WTC11 (cell line): ENCODE data around the gene COL25A1. TPM values are rescaled to one million over a fixed set of nuclear protein-coding genes. Genes with fewer than 3 reads are reported as not detected.

Source experiments
- ATAC-seq: fragments of 200-7000 bp; cut with Tn5 transposase; 2 replicates; pipeline ENCODE4 v1.10.0; 2021; ENCODE audit warnings: mild to moderate bottlenecking, moderate library complexity
- CTCF ChIA-PET: fragments of 300-600 bp; sonication (Branson Sonifier 250); formaldehyde crosslinking; loops from one replicate; lab custom pipeline; 2021; ENCODE audit warnings: antibody characterized with exemption; lab: Charles Lee
- POLR2A ChIA-PET: fragments of 350-600 bp; sonication (Branson Sonifier 250); formaldehyde crosslinking; loops from one replicate; lab custom pipeline; 2021; ENCODE audit warnings: antibody characterized with exemption; lab: Charles Lee
- DNase-seq: peaks from one replicate; pipeline ENCODE4 v3.0.0; 2021; ENCODE audit warnings: low spot score
- H3K27ac Mint-ChIP-seq: 2 replicates; pipeline ENCODE4 v1.8.0; 2021; ENCODE audit warnings: mixed read lengths
- H3K27me3 Mint-ChIP-seq: 2 replicates; pipeline ENCODE4 v1.8.0; 2021; ENCODE audit warnings: low read depth, mild to moderate bottlenecking, moderate library complexity, mixed read lengths
- H3K36me3 Mint-ChIP-seq: 2 replicates; pipeline ENCODE4 v1.8.0; 2021; ENCODE audit warnings: mixed read lengths
- H3K4me1 Mint-ChIP-seq: 2 replicates; pipeline ENCODE4 v1.8.0; 2022; ENCODE audit warnings: mixed read lengths
- H3K4me3 Mint-ChIP-seq: 2 replicates; pipeline ENCODE4 v1.8.0; 2021; ENCODE audit warnings: mild to moderate bottlenecking, moderate library complexity, mixed read lengths
- H3K9me3 Mint-ChIP-seq: 2 replicates; pipeline ENCODE4 v1.8.0; 2021; ENCODE audit warnings: mixed read lengths
- ATF1 ChIP-seq: sonication (generic); formaldehyde crosslinking; IDR thresholded peaks from 2 replicates; pipeline ENCODE4 v1.8.1; 2023; ENCODE audit warnings: mild to moderate bottlenecking, moderate library complexity, missing genetic modification reagents
- CDX4 ChIP-seq: fragments of 250-450 bp; sonication (Bioruptor Pico); IDR thresholded peaks from 2 replicates; pipeline ENCODE4 v1.9.0; 2021; ENCODE audit warnings: moderate library complexity, mild to moderate bottlenecking, inconsistent platforms, borderline replicate concordance
- CREM ChIP-seq: sonication (generic); formaldehyde crosslinking; IDR thresholded peaks from 2 replicates; pipeline ENCODE4 v1.8.1; 2022; ENCODE audit warnings: mild to moderate bottlenecking, missing genetic modification reagents, moderate library complexity
- CTCF ChIP-seq: fragments of 200-600 bp; IDR thresholded peaks from 2 replicates; pipeline ENCODE4 v1.8.0; 2022; ENCODE audit warnings: antibody characterized with exemption
- EMX1 ChIP-seq: fragments of 250-450 bp; sonication (Bioruptor Pico); IDR thresholded peaks from 2 replicates; pipeline ENCODE4 v1.8.0; 2021; ENCODE audit warnings: mild to moderate bottlenecking
- ESRRA ChIP-seq: sonication (generic); formaldehyde crosslinking; IDR thresholded peaks from 2 replicates; pipeline ENCODE4 v1.8.1; 2022; ENCODE audit warnings: mild to moderate bottlenecking, missing genetic modification reagents, borderline replicate concordance
- NFATC4 ChIP-seq: fragments of 250-450 bp; sonication (Bioruptor Pico); IDR thresholded peaks from 2 replicates; pipeline ENCODE4 v1.9.0; 2021; ENCODE audit warnings: mild to moderate bottlenecking
- NFE2L1 ChIP-seq: sonication (generic); formaldehyde crosslinking; IDR thresholded peaks from 2 replicates; pipeline ENCODE4 v1.8.1; 2023; ENCODE audit warnings: missing genetic modification reagents
- RORB ChIP-seq: fragments of 250-450 bp; sonication (Bioruptor Pico); IDR thresholded peaks from 2 replicates; pipeline ENCODE4 v1.9.0; 2021; ENCODE audit warnings: mild to moderate bottlenecking
- SOX15 ChIP-seq: fragments of 250-450 bp; sonication (Bioruptor Pico); IDR thresholded peaks from 2 replicates; pipeline ENCODE4 v1.9.0; 2021; ENCODE audit warnings: mild to moderate bottlenecking
- ZBTB21 ChIP-seq: sonication (generic); formaldehyde crosslinking; IDR thresholded peaks from 2 replicates; pipeline ENCODE4 v1.8.1; 2023; ENCODE audit warnings: mild to moderate bottlenecking, missing genetic modification reagents, borderline replicate concordance
- ZBTB43 ChIP-seq: sonication (generic); formaldehyde crosslinking; IDR thresholded peaks from 2 replicates; pipeline ENCODE4 v1.8.1; 2023; ENCODE audit warnings: mild to moderate bottlenecking, missing genetic modification reagents
- ZNF121 ChIP-seq: sonication (generic); formaldehyde crosslinking; IDR thresholded peaks from 2 replicates; pipeline ENCODE4 v1.8.0; 2023; ENCODE audit warnings: missing genetic modification reagents
- ZNF138 ChIP-seq: sonication (generic); formaldehyde crosslinking; conservative IDR thresholded peaks from 2 replicates; pipeline ENCODE4 v1.8.1; 2022; ENCODE audit warnings: mild to moderate bottlenecking, moderate library complexity, missing genetic modification reagents
- ZNF219 ChIP-seq: sonication (generic); formaldehyde crosslinking; IDR thresholded peaks from 2 replicates; pipeline ENCODE4 v1.8.0; 2023; ENCODE audit warnings: missing genetic modification reagents, mild to moderate bottlenecking, borderline replicate concordance
- ZNF396 ChIP-seq: fragments of 250-450 bp; sonication (Bioruptor Pico); IDR thresholded peaks from 2 replicates; pipeline ENCODE4 v1.8.0; 2021; ENCODE audit warnings: mild to moderate bottlenecking, moderate library complexity, borderline replicate concordance
- ZNF532 ChIP-seq: fragments of 250-450 bp; sonication (Bioruptor Pico); IDR thresholded peaks from 2 replicates; pipeline ENCODE4 v1.9.0; 2021; ENCODE audit warnings: mild to moderate bottlenecking, borderline replicate concordance
- total RNA-seq: library from RNA; stranded (reverse); gene quantifications from 3 replicates; pipeline ENCODE4 v1.2.3, GENCODE V29; 2021
- TF ChIP-seq, protein P1 (sequence below): fragments of 250-450 bp; sonication (Bioruptor Pico); conservative IDR thresholded peaks from 2 replicates; pipeline ENCODE4 v1.9.0; 2021; ENCODE audit warnings: mild to moderate bottlenecking
- TF ChIP-seq, protein P2 (sequence below): sonication (generic); formaldehyde crosslinking; IDR thresholded peaks from 2 replicates; pipeline ENCODE4 v1.8.0; 2023; ENCODE audit warnings: mild to moderate bottlenecking, missing genetic modification reagents
- TF ChIP-seq, protein P3 (sequence below): fragments of 250-450 bp; sonication (Bioruptor Pico); IDR thresholded peaks from 2 replicates; pipeline ENCODE4 v1.9.0; 2021; ENCODE audit warnings: mild to moderate bottlenecking

Gene COL25A1
- total RNA-seq, 1 experiment from 2014 or later: 6.6 TPM

GRCh38 chr4:109172301-109172700 is 130.2 kb downstream of the COL25A1 start (continued):
- TF ChIP-seq EMX1 (CRISPR knock-in tag) (no peak), ZNF532 (CRISPR knock-in tag) (no peak), RORB (CRISPR knock-in tag) (no peak), CTCF (no peak), ZNF219 (CRISPR knock-in tag) (no peak), NFE2L1 (CRISPR knock-in tag) (no peak), SOX15 (no peak), CREM (CRISPR knock-in tag) (no peak), ZBTB21 (CRISPR knock-in tag) (no peak)
- TF ChIP-seq, protein P1, sequence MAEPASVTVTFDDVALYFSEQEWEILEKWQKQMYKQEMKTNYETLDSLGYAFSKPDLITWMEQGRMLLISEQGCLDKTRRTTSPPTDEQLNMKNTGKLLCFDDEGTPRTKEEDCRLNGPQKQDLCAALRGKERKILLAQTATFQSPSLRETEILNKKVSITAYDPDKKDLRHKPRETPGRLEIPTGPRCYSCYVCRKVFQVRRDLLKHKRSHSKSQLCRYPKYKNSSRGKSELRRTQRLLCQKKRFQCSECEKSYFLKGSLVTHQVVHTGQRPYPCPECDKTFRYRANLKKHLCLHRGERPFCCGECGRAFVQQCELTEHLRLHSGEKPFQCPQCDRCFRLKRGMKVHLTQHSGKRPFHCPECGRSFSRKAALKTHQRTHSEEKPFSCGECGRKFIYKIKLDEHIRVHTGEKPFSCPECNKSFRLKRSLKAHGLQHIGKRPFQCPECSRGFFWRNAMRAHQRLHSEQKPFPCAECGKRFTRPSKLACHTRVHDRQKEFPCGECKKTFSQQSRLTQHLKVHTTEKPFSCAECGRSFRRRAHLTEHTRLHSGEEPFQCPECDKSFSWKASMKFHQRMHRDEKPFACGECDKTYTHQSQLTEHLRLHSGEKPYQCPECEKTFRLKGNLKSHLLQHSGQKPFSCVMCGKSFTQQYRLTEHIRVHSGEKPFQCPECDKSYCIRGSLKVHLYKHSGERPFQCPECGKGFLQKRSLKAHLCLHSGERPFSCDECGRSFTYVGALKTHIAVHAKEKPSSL: no peak
- TF ChIP-seq, protein P2, sequence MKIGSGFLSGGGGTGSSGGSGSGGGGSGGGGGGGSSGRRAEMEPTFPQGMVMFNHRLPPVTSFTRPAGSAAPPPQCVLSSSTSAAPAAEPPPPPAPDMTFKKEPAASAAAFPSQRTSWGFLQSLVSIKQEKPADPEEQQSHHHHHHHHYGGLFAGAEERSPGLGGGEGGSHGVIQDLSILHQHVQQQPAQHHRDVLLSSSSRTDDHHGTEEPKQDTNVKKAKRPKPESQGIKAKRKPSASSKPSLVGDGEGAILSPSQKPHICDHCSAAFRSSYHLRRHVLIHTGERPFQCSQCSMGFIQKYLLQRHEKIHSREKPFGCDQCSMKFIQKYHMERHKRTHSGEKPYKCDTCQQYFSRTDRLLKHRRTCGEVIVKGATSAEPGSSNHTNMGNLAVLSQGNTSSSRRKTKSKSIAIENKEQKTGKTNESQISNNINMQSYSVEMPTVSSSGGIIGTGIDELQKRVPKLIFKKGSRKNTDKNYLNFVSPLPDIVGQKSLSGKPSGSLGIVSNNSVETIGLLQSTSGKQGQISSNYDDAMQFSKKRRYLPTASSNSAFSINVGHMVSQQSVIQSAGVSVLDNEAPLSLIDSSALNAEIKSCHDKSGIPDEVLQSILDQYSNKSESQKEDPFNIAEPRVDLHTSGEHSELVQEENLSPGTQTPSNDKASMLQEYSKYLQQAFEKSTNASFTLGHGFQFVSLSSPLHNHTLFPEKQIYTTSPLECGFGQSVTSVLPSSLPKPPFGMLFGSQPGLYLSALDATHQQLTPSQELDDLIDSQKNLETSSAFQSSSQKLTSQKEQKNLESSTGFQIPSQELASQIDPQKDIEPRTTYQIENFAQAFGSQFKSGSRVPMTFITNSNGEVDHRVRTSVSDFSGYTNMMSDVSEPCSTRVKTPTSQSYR: no peak
- TF ChIP-seq, all 79 proteins: peak for 0

DNA sequence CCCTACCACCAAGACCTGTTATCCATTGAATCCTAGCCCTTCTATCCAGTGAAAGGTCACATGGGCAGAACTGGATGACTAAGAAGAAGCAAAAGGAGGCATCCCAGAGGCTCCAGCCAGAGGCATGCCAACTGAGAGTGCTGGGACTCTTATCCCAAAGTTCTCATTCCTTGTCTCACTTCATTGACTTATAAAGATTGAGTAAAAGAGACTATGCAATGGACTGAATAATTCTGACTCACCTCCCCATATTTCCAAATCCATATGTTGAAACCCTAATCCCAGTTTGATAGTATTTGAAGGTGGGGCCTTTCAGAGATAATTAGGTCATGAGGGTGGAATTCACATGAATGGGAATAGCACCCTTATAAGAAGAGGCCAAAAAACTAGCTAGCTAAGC is 131.4 kb downstream of the COL25A1 start:
- H3K27me3 Mint-ChIP-seq: no peaks in the 10 kb centered on the region
- ATAC-seq: no peak
- ChIA-PET CTCF (no interaction called here), POLR2A (no interaction called here)
- DNase-seq: no peak
- H3K4me3 Mint-ChIP-seq: no peak overlapping the region
- no peaks in the 10 kb centered on the region for H3K36me3 Mint-ChIP-seq
- no peak overlapping the region for H3K27ac Mint-ChIP-seq
- H3K9me3 Mint-ChIP-seq: no peaks in the 10 kb centered on the region
- H3K4me1 Mint-ChIP-seq: no peaks in the 10 kb centered on the region
- no peak for TF ChIP-seq ATF1
- TF ChIP-seq CDX4 (CRISPR knock-in tag): no peak
- no peak for TF ChIP-seq ZNF138
- TF ChIP-seq, protein P3, sequence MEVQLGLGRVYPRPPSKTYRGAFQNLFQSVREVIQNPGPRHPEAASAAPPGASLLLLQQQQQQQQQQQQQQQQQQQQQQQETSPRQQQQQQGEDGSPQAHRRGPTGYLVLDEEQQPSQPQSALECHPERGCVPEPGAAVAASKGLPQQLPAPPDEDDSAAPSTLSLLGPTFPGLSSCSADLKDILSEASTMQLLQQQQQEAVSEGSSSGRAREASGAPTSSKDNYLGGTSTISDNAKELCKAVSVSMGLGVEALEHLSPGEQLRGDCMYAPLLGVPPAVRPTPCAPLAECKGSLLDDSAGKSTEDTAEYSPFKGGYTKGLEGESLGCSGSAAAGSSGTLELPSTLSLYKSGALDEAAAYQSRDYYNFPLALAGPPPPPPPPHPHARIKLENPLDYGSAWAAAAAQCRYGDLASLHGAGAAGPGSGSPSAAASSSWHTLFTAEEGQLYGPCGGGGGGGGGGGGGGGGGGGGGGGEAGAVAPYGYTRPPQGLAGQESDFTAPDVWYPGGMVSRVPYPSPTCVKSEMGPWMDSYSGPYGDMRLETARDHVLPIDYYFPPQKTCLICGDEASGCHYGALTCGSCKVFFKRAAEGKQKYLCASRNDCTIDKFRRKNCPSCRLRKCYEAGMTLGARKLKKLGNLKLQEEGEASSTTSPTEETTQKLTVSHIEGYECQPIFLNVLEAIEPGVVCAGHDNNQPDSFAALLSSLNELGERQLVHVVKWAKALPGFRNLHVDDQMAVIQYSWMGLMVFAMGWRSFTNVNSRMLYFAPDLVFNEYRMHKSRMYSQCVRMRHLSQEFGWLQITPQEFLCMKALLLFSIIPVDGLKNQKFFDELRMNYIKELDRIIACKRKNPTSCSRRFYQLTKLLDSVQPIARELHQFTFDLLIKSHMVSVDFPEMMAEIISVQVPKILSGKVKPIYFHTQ: no peak
- no peak for TF ChIP-seq ESRRA
- TF ChIP-seq ZNF396 (CRISPR knock-in tag): no peak
- TF ChIP-seq ZNF219 (CRISPR knock-in tag): no peak
- TF ChIP-seq NFE2L1 (CRISPR knock-in tag): no peak
- no peak for TF ChIP-seq ZBTB43 (CRISPR knock-in tag)
- no peak for TF ChIP-seq NFATC4 (CRISPR knock-in tag)
- no peak for TF ChIP-seq ZNF121
